ENCODE data around the gene RNF175.

RNF175 gene

DNA sequence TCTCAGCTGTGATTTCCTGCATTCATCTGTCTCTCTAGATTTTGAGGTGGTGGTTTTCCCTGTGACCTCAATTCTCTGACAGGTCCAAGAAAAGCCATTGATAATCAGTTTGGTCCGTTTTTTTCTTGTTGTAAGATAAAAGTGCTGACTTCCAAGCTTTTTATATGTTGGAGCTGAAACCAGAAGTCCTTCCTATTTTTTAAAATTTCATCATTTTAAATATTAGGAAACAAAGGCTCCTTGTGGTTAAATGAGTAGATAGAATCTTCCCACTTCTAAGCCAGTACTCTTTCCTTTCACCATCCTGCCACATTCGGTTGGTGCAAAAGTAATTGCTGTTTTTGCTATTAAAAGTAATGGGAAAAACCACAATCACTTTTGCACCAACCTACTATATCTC lies 18.3 kb downstream of the RNF175 start:
- DNase-seq = no peak

DNA sequence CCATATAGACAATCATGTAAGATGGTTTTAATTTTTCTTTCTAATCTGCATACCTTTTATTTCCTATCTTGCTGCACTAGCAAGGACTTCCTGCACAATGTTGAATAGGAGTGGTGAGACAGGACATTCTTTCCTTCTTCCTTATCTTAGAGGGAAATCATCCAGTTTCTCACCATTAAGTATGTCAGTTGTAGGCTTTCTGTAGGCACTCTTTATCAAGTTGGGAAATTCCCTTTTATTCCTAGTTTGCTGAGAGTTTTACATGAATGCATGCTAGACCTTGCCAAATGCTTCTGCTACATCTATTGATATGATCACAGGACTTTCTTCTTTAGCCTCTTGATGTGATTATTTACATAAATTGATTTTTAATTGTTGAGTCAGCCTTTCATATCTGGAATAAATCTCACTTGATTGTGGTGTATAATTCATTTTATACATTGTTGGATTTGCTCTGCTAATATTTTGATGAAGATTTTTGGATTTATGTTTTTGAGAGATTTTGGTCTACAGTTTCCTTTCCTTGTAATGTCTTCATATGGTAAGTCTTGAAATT lies 23.8 kb downstream of the RNF175 start:
- no peak for DNase-seq

DNA sequence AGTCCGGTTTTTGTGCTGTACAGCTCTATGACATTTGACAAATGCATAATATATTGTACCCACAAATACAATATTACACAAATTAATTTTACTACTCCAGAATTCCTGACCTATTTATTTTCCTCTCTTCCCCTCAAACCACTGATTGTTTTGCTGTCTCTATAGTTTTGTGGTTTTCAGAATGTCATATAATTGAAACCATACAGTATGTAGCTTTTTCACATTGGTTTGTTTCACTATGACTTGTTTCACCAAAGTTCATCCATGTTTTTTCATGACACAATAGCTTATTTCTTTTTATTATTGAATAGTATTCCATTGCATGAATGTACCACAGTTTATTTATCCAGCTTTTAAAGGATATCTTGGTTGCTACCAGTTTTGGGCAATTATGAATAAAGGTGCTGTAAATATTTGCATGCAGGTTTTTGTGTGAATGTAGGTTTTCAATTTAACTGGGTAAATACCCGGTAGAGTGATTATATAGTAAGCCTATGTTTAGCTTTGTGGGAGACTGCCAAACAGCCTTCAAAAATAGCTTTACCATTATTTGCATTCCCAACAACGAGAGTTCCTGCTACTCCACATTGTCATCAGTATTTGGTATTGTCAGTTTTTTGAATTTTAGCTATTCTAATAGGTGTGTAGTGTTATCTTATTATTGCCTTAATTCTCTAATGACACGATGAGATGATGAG lies 25.9 kb downstream of the RNF175 start:
- DNase-seq = no peak

DNA sequence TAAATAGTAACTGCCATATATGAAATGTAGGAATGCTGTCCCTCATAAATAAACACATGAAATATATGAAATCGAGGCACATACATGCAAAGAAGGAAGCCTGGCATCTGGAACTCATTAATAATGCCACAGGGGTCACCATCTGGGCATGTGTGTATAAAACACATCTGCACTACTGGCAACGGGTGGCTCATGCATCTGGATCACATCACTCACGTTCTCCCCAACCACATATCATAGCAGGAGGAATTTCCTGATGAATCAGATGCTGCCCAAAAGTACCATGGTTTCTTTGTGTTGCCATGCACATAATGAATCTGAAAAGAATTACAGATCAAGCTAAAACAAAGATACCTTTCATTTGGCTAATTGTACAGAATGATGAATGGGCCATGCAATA lies 28.6 kb downstream of the RNF175 start:
- no peak for DNase-seq

DNA sequence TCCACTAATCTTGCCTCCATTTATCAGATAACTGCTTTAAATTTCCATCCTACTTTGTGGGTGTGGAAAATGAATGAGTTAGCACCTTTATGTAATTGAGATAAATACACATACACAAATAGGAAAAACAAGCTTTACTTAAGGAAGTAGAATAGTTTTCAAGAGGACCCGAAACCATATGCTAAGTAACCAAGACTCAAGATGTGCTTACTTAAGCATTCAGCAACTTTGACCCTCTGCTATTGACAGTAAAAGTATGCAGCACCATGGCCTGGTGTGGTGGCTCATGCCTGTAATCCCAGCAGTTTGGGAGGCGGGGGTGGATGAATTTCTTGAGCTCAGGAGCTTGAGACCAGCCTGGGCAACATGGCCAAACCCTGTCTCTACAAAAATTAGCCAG lies 29.9 kb downstream of the RNF175 start:
- DNase-seq = no peak

DNA sequence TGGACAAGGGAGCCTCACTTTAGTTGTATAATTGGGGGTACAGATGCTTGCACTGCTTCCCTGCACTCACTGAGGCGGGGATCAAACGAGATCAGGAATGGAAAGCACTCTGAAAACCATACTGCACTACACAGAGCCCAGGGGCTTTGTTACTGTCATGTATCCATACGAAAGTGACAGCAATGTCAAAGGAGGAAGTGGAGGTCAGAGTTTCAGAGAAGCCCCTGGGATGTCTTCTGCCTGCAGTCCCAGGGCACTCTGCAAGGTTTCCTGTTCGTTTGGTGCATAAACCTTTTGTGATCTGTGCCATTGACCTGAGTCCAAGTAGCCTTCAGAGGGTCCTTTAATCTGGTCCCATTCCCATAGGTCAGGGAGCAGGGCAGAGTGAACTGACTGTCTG lies 31.2 kb downstream of the RNF175 start:
- DNase-seq = no peak

DNA sequence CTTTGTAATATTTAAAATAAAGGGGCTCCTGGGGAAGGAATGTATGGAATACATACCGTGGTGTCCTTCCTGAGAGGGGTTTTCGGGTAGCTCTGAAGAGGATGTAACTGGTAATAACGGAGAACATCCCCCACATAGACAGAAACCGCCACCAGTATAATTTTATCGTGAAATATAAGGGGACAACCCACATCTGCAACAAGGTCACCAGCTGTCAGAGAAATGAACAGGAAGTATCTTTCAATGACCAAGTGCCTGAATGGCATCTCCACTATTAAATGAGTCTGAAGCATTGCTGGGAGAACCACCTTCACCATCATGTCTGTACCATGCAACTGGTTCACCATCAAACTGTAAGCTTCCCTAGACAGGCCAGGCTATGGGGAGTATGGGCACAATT lies 31.7 kb downstream of the RNF175 start:
- no peak for DNase-seq

DNA sequence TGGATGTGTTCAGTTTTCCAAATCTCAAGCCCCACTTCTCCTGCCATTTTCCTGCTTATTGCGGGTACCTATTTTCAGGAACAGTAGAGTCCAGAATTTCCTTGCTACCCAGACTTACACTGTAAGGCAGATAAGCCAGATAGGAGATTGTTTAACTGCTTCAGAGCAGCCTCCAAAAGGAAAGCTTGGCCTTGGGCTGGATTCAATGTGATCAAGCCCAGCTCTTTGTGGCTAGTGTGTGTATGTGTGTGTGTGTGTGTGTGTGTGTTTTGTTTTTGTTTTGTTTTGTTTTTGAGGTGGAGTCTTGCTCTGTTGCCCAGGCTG lies 34.0 kb downstream of the RNF175 start:
- DNase-seq = no peak

DNA sequence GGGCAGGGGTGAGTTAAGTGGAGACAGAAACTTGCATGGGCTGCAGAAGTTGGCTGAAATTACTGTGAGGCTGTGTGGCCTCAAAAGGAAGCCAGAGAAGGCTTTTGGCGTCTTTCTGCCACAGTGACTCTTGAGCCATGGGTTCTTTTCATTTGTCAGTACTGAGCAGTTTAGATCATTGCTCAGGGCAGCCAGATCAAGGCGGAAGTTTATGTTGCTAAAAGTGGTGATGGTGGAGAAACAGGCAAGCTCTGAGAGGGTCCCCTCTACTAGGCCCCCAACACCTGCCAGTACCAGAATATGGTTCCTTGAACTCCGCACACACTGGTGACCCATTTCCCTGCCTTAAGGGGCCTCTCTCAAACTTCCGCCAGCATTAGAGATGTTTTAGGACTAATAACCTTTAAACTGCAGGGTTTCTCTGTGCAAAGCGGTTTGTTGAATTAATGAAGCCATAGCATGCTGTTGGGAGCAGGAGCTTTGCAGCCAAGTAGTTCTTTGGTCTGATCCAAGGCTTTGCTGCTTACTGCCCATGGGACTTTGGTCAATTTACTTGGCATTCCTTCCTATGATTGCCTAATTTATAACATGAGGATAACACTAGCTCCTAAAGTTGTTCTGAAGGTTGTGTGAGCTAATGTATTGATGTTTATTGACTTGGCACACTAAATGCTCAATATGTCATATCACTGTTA lies 34.5 kb downstream of the RNF175 start:
- no peak for DNase-seq

DNA sequence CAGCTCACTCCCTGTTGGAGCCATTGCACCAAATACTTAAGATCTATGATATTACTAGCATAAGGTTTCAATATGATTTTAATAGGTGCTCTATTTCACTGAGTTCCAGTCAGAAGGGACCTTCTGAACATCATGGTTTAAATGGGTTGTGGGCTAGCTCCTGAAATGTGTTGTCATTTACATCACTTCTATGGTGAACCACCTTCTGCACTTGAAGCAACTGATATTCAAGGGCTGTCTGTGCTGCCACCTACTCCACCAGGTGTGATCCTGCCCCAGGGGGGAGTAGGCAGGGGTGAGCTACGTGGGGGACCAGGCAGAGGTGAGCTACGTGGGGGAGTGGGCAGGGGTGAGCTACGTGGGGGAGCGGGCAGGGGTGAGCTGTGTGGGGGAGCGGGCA lies 35.2 kb downstream of the RNF175 start:
- no peak for DNase-seq

DNA sequence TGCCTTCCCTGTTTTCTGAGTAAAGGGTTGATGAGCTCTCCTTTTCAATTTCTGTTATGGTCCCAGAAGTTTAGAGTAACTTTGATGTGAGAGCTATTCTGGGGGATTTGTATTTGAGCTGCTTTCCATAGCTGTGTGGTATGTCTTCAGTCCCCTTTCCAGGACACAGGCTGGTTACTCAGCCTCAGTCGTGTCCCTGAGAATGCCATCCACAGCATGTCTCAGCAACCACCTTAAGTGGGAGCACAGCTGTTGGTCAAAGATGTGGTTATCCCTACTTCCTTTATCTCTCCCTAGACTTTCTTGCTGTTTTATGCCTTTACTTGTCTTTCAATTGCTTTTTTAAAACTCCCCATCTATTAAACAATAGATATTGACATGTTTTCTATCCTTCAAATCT lies 37.8 kb downstream of the RNF175 start:
- no peak for DNase-seq

DNA sequence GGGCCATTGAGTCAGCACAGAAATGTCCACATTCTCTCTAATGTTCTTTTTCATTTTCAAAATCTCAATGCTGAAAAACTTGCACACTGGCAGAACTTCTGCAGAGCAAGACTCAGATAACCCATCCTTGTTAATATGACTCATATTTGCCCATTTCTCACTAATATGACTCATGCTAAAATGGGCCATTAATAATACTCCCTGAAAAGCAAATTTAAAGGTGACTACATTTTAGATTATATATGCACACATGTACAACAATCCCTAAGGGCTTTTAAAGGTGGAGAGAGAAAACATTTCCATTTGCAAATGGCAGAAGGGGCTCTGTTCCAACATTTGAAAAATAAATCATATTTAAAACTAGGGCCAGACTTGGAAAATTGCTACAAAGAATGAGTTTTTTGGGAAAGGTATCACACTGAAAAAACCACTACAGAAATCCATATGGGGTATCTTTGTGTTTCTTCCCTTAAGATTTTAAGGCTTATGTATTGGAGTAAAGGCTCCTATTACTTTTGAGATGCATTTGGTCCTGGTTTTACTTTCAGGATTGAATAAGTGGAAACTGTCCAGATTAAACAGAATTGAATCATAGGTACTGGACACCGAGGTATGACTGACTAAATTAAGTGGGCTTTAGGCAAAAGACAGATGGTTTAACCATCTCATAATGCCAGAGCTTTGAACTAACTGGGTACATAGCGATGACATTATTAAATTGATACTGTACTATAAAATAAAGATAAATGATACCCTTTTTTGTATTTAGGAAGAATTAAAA lies 45.8 kb downstream of the RNF175 start:
- DNase-seq = no peak

DNA sequence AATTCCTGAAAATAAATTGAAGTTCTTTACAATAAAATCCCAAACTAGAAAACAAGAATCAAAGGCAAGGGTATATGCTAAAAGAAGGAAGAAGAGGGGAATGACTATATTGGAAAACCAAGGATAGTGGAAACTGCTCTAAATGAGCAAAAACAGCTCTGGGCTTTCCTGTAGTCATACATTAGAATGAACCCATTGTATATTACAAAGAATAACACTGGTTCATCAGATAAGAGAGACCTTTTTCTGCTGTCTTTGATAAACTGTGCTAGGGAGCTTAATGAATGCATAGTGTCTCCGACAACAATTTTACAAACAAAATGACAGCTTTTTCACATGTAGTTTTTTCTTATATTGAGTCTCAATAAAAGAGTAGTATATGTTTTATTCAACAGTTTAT lies 49.1 kb downstream of the RNF175 start:
- DNase-seq = no peak

DNA sequence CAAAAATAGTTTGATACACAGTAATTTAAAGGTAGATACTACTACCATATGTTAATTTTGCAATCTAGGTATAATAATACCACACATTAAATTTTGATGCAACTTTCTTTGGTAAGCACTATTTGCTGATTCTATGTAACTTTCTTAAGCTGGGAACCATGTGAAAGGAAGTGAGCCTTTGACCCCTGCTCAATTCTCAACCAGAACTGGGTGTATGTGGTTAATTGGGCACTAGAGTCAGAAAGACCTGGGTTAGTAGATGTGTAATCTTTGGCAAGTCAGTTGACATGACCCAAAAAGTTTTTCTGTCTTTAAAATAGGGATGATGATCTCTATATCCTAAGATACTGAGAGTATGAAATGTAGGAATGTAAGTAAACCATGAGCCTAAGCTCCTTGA lies 53.3 kb downstream of the RNF175 start:
- no peak for DNase-seq

DNA sequence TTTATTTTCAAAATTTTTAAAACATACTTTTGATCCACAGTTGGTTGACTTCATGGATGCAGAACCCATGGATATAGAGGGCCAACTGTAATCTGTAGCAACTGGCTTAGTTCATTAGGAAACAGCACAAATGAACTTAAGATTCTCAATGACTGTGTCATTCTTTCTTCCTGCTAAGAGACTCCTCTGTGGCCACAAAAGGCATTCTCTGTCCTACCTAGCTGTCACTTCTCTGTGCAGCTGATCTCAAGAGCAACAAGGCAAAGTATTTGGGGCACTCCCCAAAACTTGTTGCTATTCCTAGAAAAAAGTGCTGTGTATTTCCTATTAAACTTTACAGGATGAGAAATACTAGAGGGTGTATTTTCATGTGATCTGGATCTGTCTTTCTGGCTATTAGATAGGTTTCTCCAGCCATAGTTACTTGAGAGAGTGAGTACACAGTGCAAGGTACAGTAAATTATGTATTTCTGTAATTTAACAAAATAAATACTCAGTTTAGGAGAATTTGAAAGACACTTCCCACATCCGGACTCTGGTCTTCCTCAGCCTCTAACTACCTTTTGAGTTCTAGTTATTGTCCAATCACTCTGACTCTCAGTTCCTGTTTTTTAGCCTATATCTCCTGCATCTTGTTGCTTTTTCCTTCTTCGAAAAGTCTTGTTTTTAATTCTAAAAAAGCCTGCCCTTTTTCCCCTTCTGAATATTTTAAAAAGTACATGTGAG lies 53.9 kb downstream of the RNF175 start:
- no peak for DNase-seq

DNA sequence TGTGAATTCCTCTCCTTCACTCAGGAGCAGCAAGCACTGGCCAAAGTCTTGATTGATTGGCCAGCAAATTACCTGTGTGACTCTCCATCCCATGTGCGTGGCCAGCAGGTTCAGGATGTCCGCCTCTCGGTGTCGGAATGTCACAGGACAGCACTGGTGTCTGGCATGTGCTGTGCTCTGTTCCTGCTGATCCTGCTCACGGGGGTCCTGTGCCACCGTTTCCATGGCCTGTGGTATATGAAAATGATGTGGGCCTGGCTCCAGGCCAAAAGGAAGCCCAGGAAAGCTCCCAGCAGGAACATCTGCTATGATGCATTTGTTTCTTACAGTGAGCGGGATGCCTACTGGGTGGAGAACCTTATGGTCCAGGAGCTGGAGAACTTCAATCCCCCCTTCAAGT lies 55.3 kb downstream of the RNF175 start:
- no peak for DNase-seq

DNA sequence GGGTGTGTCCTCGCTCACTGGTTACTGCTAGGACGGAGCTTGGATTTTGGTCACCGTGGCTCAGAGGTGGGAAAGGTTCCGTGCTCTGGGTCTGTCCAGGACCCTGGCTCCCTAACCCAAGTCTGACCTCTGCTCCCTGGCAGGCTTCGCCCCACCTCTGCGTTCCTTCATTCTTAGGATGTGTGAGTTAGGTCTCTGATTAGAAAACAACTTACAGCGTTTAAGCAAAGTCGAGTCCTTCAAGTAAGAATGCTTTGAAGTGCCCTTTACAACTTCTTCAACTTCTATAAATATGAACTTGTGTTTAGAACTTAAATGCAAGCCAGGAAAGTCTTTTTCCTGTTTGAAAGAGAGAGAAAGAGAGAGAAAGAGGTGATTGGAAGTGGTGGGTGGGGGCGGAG lies 74.9 kb downstream of the RNF175 start:
- no peak for DNase-seq

DNA sequence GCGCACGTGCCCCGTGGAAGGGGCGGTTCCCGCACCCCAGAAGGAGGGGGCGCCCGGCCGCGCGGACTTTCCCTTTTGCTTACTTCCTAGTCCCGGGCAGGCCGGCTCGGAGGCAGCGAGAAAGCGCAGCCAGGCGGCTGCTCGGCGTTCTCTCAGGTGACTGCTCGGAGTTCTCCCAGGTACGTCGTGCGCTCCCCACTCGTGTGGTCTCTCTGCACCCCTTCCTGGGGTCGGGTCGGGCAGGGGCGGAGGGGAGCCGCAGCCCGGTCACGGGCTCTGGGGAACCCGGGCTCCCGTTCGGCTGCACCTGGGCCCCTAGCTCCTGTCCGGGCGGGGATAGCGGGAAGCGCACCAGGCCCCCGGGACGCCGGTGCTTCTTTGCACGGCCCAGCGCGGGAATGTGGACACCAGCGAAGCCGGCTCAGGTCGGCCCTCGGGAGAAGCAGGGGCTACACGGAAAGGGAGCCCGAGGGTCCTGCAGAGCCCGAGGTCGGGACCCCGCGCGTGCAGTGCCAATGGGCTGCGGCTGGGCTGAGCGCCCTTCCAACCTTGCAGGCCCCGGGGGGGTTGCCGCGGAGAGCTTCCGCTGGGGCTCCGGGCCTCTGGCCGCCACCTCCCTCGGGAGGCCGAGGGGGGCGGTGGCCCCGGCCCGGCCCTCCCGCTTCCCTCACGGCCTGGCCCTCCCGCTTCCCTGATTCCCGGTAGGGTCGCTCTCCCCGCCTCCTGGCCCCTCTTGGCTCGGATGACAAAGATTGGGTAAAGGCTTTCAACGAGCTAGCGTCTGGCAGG lies 75.4 kb downstream of the RNF175 start, which contains the start of gene TLR2:
TSS of gene TLR2 (plus strand) at position 99 of the 789 bp plus-strand sequence. CDS start 18,628 bp downstream, outside the sequence.
- DNase-seq = no peak

DNA sequence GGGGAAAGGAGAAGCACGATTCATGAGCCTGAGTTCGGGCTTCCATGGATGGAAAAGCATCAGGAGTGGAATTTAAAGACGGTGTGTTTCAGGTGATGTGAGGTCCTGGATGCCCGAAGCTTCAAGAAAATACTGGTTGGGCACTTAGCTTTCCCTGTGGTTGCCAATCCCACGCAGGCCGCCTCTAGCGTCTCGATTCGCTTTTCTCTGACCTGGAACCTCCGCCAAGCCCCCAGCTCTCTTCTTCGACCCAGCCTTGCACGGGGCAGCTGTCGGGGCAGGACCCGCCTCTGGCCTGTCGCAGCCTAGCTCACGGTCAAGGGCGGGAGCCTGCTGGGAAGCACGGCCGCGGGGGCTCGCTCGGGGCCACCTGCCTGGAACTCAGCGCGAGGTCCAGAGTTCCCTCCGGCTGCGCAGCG lies 76.1 kb downstream of the RNF175 start:
- DNase-seq = no peak

DNA sequence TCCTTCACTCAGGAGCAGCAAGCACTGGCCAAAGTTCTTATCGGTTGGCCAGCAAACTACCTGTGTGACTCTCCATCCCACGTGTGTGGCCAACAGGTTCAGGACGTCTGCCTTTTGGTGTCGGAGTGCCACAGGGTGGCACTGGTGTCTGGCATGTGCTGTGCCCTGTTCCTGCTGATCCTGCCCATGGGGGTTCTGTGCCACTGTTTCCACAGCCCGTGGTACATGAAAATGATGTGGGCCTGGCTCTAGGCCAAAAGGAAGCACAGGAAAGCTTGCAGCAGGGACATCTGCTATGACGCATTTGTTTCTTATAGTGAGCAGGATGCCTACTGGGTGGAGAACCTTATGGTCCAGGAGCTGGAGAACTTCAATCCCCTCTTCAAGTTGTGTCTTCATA lies 80.3 kb downstream of the RNF175 start:
- no peak for DNase-seq

DNA sequence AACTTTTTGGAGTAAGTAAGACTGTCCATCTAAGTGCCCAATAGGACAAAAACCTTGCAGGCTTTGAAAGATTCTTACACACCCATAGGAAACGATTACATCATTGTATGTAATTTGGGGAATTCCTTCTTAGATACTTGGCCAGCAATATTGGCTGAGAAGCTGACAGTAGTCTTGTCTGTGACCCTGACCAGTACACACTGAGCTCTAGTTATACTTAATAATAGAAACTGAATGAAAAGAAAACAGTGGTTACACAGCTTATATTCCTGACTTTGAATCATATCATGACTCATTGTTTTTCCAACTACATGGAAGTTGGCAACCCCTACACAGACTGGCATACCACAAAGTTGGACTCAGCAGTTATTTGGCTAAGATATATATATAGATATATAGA lies 82.8 kb downstream of the RNF175 start:
- DNase-seq = no peak

DNA sequence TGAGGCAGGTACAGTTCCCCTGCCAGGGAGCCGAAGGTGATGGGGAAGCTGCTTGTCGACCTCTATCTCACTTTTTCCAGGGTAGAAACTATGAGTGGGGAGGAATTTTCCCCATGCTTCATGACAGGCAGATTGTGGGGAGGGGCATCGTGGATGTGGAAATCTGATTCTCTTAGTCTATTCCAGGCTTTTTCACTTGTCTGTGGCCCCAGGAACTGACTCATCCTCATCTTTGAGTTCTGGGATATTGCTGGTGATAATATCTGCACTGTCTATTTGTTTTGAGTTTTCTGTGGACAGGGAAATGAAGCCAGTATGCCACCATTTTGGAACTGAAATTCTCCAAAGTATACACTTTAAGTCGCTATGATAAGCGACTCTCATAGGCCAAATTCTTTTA lies 83.3 kb downstream of the RNF175 start:
- no peak for DNase-seq

All from NCI-H1092 treated with DMSO at 0.1 percent for 48 hours (cell line).